Thymus (tissue), 11 donors: ENCODE results near the gene AGBL3. TPM values are rescaled to one million over a fixed set of nuclear protein-coding genes. Genes with fewer than 3 reads are reported as not detected.
"Not testable (repeated sequence)": the region's sequence is repeated elsewhere in the genome, so short reads cannot be mapped to it uniquely, and the experiment has no call there.

Experiments
- DNase-seq, 9 donors: peaks; one replicate each; pipeline ENCODE4 v3.0.0-alpha.2; 2013; ENCODE audit warnings: low spot score in 9 of 9, low read depth in 6 of 9, missing footprints in 1 of 9
- H3K27ac ChIP-seq, 2 donors: one replicate each; pipeline ENCODE4 v1.5.1; 2013; ENCODE audit warnings: control low read depth in 1 of 2, low read depth in 1 of 2, low read length in 1 of 2, mild to moderate bottlenecking in 1 of 2, moderate library complexity in 1 of 2
- H3K27me3 ChIP-seq, 2 donors: one replicate each; pipeline ENCODE4 v1.5.1; 2013; ENCODE audit warnings: low read length in 1 of 2; ENCODE audit not compliant: control insufficient read depth in 2 of 2, insufficient read depth in 1 of 2
- H3K36me3 ChIP-seq, 2 donors: one replicate each; pipeline ENCODE4 v1.5.1; 2013; ENCODE audit warnings: low read length in 1 of 2, mild to moderate bottlenecking in 1 of 2, moderate library complexity in 1 of 2; ENCODE audit not compliant: control insufficient read depth in 2 of 2, insufficient read depth in 2 of 2
- H3K4me1 ChIP-seq, 2 donors: one replicate each; pipeline ENCODE4 v1.5.1; 2013; ENCODE audit warnings: low read length in 2 of 2; ENCODE audit not compliant: control insufficient read depth in 2 of 2, insufficient read depth in 2 of 2
- H3K4me3 ChIP-seq, 2 donors: one replicate each; pipeline ENCODE4 v1.5.1; 2013; ENCODE audit warnings: low read length in 2 of 2, control low read depth in 1 of 2, mild to moderate bottlenecking in 1 of 2
- H3K9me3 ChIP-seq, 2 donors: one replicate each; pipeline ENCODE4 v1.5.1; 2013; ENCODE audit warnings: low read length in 1 of 2, mild to moderate bottlenecking in 1 of 2; ENCODE audit not compliant: control insufficient read depth in 2 of 2, insufficient read depth in 1 of 2
- WGBS: extraction: QIAGEN DNeasy Blood & Tissue Kit; methylation state at CpG from one replicate; pipeline ENCODE4 v1.1.7; 2013; 5-methylcytosine and 5-hydroxymethylcytosine counted together
- polyA plus RNA-seq: library from polyadenylated mRNA; stranded (reverse); fragments of 200-250 nt; gene quantifications from one replicate; pipeline ENCODE4 v1.2.3, GENCODE V29; 2013
- total RNA-seq: library from RNA; stranded (reverse); fragments of 120-200 nt; gene quantifications from one replicate; pipeline ENCODE4 v1.2.4, GENCODE V29; 2013
- donor health status: healthy.

AGBL3 gene
- total and polyA plus RNA-seq, 2 donors: 1.9 TPM

GRCh38 chr7:135109562-135109961, 123.3 kb downstream of the AGBL3 start:
- Histone ChIP-seq H3K4me3 (no peak overlapping the region), H3K27me3 (no peaks in the 10 kb centered on the region), H3K36me3 (no peaks in the 10 kb centered on the region), H3K9me3 (no peaks in the 10 kb centered on the region), H3K27ac (no peak overlapping the region), H3K4me1 (no peaks in the 10 kb centered on the region)
- WGBS: 95% methylated on average over 4 of the region's 4 CpGs
- no peak for DNase-seq

- no peak overlapping the region for H3K27ac ChIP-seq
- H3K36me3 ChIP-seq: no peaks in the 10 kb centered on the region
- H3K9me3 ChIP-seq: no peaks in the 10 kb centered on the region
- 95% methylated on average over 1 of the region's 1 CpG for WGBS
- DNase-seq: no peak
- H3K4me3 ChIP-seq: no peak overlapping the region
- H3K27me3 ChIP-seq: no peaks in the 10 kb centered on the region
- no peaks in the 10 kb centered on the region for H3K4me1 ChIP-seq
These were observed 123.7 kb downstream of the AGBL3 start for GRCh38 chr7:135109976-135110375.

- Histone ChIP-seq H3K36me3 (no peaks in the 10 kb centered on the region), H3K9me3 (no peaks in the 10 kb centered on the region), H3K4me1 (no peaks in the 10 kb centered on the region), H3K4me3 (no peak overlapping the region), H3K27me3 (no peaks in the 10 kb centered on the region), H3K27ac (no peak overlapping the region)
- WGBS: 90% methylated on average over 2 of the region's 2 CpGs
- DNase-seq: no peak
These were observed 125.1 kb downstream of the AGBL3 start for GRCh38 chr7:135111379-135111778.

- DNase-seq: no peak
- Histone ChIP-seq H3K4me1 (no peaks in the 10 kb centered on the region), H3K36me3 (no peaks in the 10 kb centered on the region), H3K4me3 (no peak overlapping the region), H3K27me3 (no peaks in the 10 kb centered on the region), H3K9me3 (no peaks in the 10 kb centered on the region), H3K27ac (no peak overlapping the region)
- 100% methylated on average over 1 of the region's 1 CpG for WGBS
These were observed 128.3 kb downstream of the AGBL3 start for GRCh38 chr7:135114622-135115021.

- Histone ChIP-seq H3K27me3 (no peaks in the 10 kb centered on the region), H3K27ac (no peak overlapping the region), H3K9me3 (peaks cover 0 to 5% of the 10 kb centered on the region in 2 donors), H3K4me3 (no peak overlapping the region), H3K36me3 (no peaks in the 10 kb centered on the region), H3K4me1 (no peaks in the 10 kb centered on the region)
- 98% methylated on average over 1 of the region's 1 CpG for WGBS
- DNase-seq: no peak
These were observed 130.8 kb downstream of the AGBL3 start for GRCh38 chr7:135117096-135117495.

GRCh38 chr7:135121868-135122267, 135.6 kb downstream of the AGBL3 start:
- DNase-seq: no peak
- Histone ChIP-seq H3K36me3 (no peaks in the 10 kb centered on the region), H3K4me1 (no peaks in the 10 kb centered on the region), H3K27ac (no peak overlapping the region), H3K4me3 (no peak overlapping the region), H3K27me3 (no peaks in the 10 kb centered on the region), H3K9me3 (peaks cover 0 to 10% of the 10 kb centered on the region in 2 donors)
- 94% methylated on average over 6 of the region's 6 CpGs for WGBS

GRCh38 chr7:135124631-135125030, 138.3 kb downstream of the AGBL3 start:
- H3K9me3 ChIP-seq, H3K4me1 ChIP-seq, H3K27me3 ChIP-seq, H3K36me3 ChIP-seq, H3K4me3 ChIP-seq, H3K27ac ChIP-seq, DNase-seq: not testable (repeated sequence)
- 97% methylated on average over 3 of the region's 3 CpGs for WGBS

- DNase-seq: no peak
- Histone ChIP-seq H3K36me3 (no peaks in the 10 kb centered on the region), H3K4me3 (no peak overlapping the region), H3K27ac (no peak overlapping the region), H3K9me3 (no peaks in the 10 kb centered on the region), H3K27me3 (no peaks in the 10 kb centered on the region), H3K4me1 (no peaks in the 10 kb centered on the region)
- WGBS: 97% methylated on average over 1 of the region's 1 CpG
These were observed 142.6 kb downstream of the AGBL3 start for GRCh38 chr7:135128931-135129330.

GRCh38 chr7:135129579-135129978, 143.3 kb downstream of the AGBL3 start:
- Histone ChIP-seq H3K27ac (no peak overlapping the region), H3K27me3 (no peaks in the 10 kb centered on the region), H3K4me1 (no peaks in the 10 kb centered on the region), H3K36me3 (no peaks in the 10 kb centered on the region), H3K9me3 (no peaks in the 10 kb centered on the region), H3K4me3 (no peak overlapping the region)
- DNase-seq: no peak
